ENCODE results near the gene GP2. TPM values are rescaled to one million over a fixed set of nuclear protein-coding genes. Genes with fewer than 3 reads are reported as not detected.

GP2 gene
- polyA plus RNA-seq, 4 donors, result 8.4 to 34.4 (median 14.4) TPM

GRCh38 chr16:20262248-20262647 lies 65.1 kb downstream of the GP2 start:
- Histone ChIP-seq H3K4me1 (ENCODE audit: control insufficient read depth in 3 of 3, insufficient read depth in 2 of 3, low read depth in 1 of 3, low read length in 2 of 3) (no peaks in the 10 kb centered on the region), H3K27ac (ENCODE audit: low read depth in 1 of 3, low read length in 2 of 3) (no peak overlapping the region), H3K36me3 (ENCODE audit: control insufficient read depth in 3 of 3, insufficient read depth in 2 of 3, low read depth in 1 of 3, low read length in 3 of 3) (no peaks in the 10 kb centered on the region), H3K27me3 (ENCODE audit: control insufficient read depth in 3 of 3, insufficient read depth in 3 of 3, low read length in 3 of 3) (peaks cover 0 to 3% (median 0%) of the 10 kb centered on the region in 3 donors), H3K4me3 (ENCODE audit: low read depth in 1 of 3, low read length in 3 of 3) (no peak overlapping the region), H3K9me3 (ENCODE audit: control insufficient read depth in 2 of 2, insufficient read depth in 1 of 2, low read depth in 1 of 2, low read length in 1 of 2) (no peaks in the 10 kb centered on the region)
- no peak for FAIRE-seq
- no peak for DNase-seq
- 94 to 98% (median 96%) methylated on average over 9 of the region's 9 CpGs for WGBS, 3 donors

DNA sequence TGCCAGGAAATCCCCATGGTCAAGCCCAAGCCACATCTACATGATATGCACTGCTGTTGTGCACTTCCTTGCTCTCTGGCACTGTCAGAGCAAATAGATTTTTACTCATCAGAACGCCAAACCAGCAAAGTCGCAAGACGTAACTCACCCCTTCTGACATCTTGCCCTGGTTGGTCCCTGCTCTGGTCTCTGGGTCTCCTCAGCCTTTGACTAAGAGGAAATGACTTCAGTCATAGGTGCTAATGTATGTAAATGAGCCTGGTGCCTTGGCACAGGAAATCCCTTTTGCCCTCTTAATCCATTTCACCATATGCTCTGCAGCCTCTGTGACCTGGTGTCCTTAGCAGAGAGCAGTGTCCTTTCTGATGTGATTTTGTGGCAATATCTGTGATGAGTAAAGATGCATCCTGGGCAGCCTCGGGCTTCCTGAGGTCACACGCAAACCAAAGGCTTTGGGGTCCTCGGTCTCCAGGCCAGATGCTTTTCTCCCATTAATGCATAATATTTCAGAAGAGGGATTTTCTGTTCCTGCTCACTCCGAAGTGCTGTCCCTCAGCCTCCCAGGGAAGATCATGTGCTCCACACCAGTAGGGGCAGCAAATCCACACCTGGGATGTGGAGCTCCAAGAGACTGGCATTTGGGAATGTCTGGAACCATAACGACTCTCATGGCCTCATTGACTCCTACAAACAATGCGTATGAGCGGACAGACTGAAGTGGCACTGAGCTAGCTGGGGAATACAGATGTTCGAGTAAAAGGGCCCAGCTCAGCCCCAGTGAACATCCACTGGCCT lies 66.9 kb downstream of the GP2 start:
- Histone ChIP-seq H3K9me3 (ENCODE audit: control insufficient read depth in 2 of 2, insufficient read depth in 1 of 2, low read depth in 1 of 2, low read length in 1 of 2) (no peaks in the 10 kb centered on the region), H3K36me3 (ENCODE audit: control insufficient read depth in 3 of 3, insufficient read depth in 2 of 3, low read depth in 1 of 3, low read length in 3 of 3) (no peaks in the 10 kb centered on the region), H3K4me1 (ENCODE audit: control insufficient read depth in 3 of 3, insufficient read depth in 2 of 3, low read depth in 1 of 3, low read length in 2 of 3) (no peaks in the 10 kb centered on the region), H3K27me3 (ENCODE audit: control insufficient read depth in 3 of 3, insufficient read depth in 3 of 3, low read length in 3 of 3) (peaks cover 0 to 3% (median 0%) of the 10 kb centered on the region in 3 donors), H3K27ac (ENCODE audit: low read depth in 1 of 3, low read length in 2 of 3) (no peak overlapping the region), H3K4me3 (ENCODE audit: low read depth in 1 of 3, low read length in 3 of 3) (no peak overlapping the region)
- FAIRE-seq (no peak), DNase-seq (no peak)
- WGBS, 3 donors, result 74 to 81% (median 79%) methylated on average over 11 of the region's 11 CpGs

Other genes with a start within 250 kb of the GP2 start
- gene UMOD, start 25.2 kb upstream of the GP2 start, polyA plus RNA-seq, result under 1 TPM in 2 of 4 donors, not detected in 2; 0.03 TPM
- under 1 TPM in 1 of 4 donors, not detected in 3; 0.19 TPM for gene PDILT, start 77.2 kb upstream of the GP2 start, polyA plus RNA-seq
- gene ACSM5, start 82.0 kb upstream of the GP2 start, polyA plus RNA-seq, result under 1 TPM in 3 of 4 donors, not detected in 1; 0.16 to 0.97 (median 0.81) TPM
- under 1 TPM in 2 of 4 donors, not detected in 2; 0.07 TPM for gene ACSM2A, start 124.0 kb upstream of the GP2 start, polyA plus RNA-seq
- under 1 TPM in 2 of 4 donors, not detected in 2; 0.18 to 0.50 TPM for gene ACSM2B, start 248.9 kb upstream of the GP2 start, polyA plus RNA-seq